ENCODE results near the gene ANK3.

Gene ANK3

GRCh38 chr10:60377955-60378354, 11.7 kb downstream of the ANK3 start:
- Mint-ChIP-seq H3K36me3 (ENCODE audit: low read depth) (no peaks in the 10 kb centered on the region), H3K4me3 (no peak overlapping the region), H3K27ac (no peak overlapping the region), H3K9me3 (no peaks in the 10 kb centered on the region), H3K4me1 (ENCODE audit: low read depth) (peaks cover 8% of the 10 kb centered on the region), H3K27me3 (no peaks in the 10 kb centered on the region)
- intact Hi-C loops (cut with micrococcal nuclease), result no loop called here

- intact Hi-C loops (cut with micrococcal nuclease), result no loop called here
- Mint-ChIP-seq H3K4me3 (no peak overlapping the region), H3K4me1 (ENCODE audit: low read depth) (peaks cover 8% of the 10 kb centered on the region), H3K9me3 (no peaks in the 10 kb centered on the region), H3K27me3 (no peaks in the 10 kb centered on the region), H3K27ac (no peak overlapping the region), H3K36me3 (ENCODE audit: low read depth) (no peaks in the 10 kb centered on the region)
Measured at GRCh38 chr10:60377042-60377352, 12.7 kb downstream of the ANK3 start.

- Mint-ChIP-seq H3K36me3 (ENCODE audit: low read depth) (no peaks in the 10 kb centered on the region), H3K27ac (no peak overlapping the region), H3K9me3 (no peaks in the 10 kb centered on the region), H3K27me3 (no peaks in the 10 kb centered on the region), H3K4me1 (ENCODE audit: low read depth) (peaks cover 8% of the 10 kb centered on the region), H3K4me3 (no peak overlapping the region)
- intact Hi-C loops (cut with micrococcal nuclease), result no loop called here
Measured at GRCh38 chr10:60376221-60377041, 13.2 kb downstream of the ANK3 start.

- H3K27ac Mint-ChIP-seq, result no peak overlapping the region
- intact Hi-C loops (cut with micrococcal nuclease), result no loop called here
- H3K9me3 Mint-ChIP-seq, result no peaks in the 10 kb centered on the region
- peaks cover 8% of the 10 kb centered on the region for H3K4me1 Mint-ChIP-seq (ENCODE audit: low read depth)
- H3K27me3 Mint-ChIP-seq, result no peaks in the 10 kb centered on the region
- H3K36me3 Mint-ChIP-seq (ENCODE audit: low read depth), result no peaks in the 10 kb centered on the region
- H3K4me3 Mint-ChIP-seq, result no peak overlapping the region
Measured at GRCh38 chr10:60375293-60376004, 14.2 kb downstream of the ANK3 start.

GRCh38 chr10:60374836-60375235, 14.8 kb downstream of the ANK3 start:
- intact Hi-C loops (cut with micrococcal nuclease), result no loop called here
- H3K27ac Mint-ChIP-seq, result no peak overlapping the region
- no peaks in the 10 kb centered on the region for H3K9me3 Mint-ChIP-seq
- H3K36me3 Mint-ChIP-seq (ENCODE audit: low read depth), result no peaks in the 10 kb centered on the region
- peaks cover 8% of the 10 kb centered on the region for H3K4me1 Mint-ChIP-seq (ENCODE audit: low read depth)
- no peaks in the 10 kb centered on the region for H3K27me3 Mint-ChIP-seq
- H3K4me3 Mint-ChIP-seq, result no peak overlapping the region

- H3K27ac Mint-ChIP-seq, result no peak overlapping the region
- H3K4me1 Mint-ChIP-seq (ENCODE audit: low read depth), result peaks cover 8% of the 10 kb centered on the region
- intact Hi-C loops (cut with micrococcal nuclease), result no loop called here
- H3K27me3 Mint-ChIP-seq, result no peaks in the 10 kb centered on the region
- H3K9me3 Mint-ChIP-seq, result no peaks in the 10 kb centered on the region
- H3K36me3 Mint-ChIP-seq (ENCODE audit: low read depth), result no peaks in the 10 kb centered on the region
- H3K4me3 Mint-ChIP-seq, result no peak overlapping the region
Measured at GRCh38 chr10:60372436-60372835, 17.2 kb downstream of the ANK3 start.

GRCh38 chr10:60369547-60369930, 20.1 kb downstream of the ANK3 start:
- no peaks in the 10 kb centered on the region for H3K36me3 Mint-ChIP-seq (ENCODE audit: low read depth)
- H3K9me3 Mint-ChIP-seq, result no peaks in the 10 kb centered on the region
- no peak overlapping the region for H3K27ac Mint-ChIP-seq
- H3K4me3 Mint-ChIP-seq, result no peak overlapping the region
- peaks cover under 1% of the 10 kb centered on the region for H3K4me1 Mint-ChIP-seq (ENCODE audit: low read depth)
- no peaks in the 10 kb centered on the region for H3K27me3 Mint-ChIP-seq
- intact Hi-C loops (cut with micrococcal nuclease), result no loop called here

GRCh38 chr10:60368875-60369546, 20.7 kb downstream of the ANK3 start:
- Mint-ChIP-seq H3K9me3 (no peaks in the 10 kb centered on the region), H3K36me3 (ENCODE audit: low read depth) (no peaks in the 10 kb centered on the region), H3K4me3 (no peak overlapping the region), H3K27ac (no peak overlapping the region), H3K4me1 (ENCODE audit: low read depth) (no peaks in the 10 kb centered on the region), H3K27me3 (no peaks in the 10 kb centered on the region)
- intact Hi-C loops (cut with micrococcal nuclease), result no loop called here

GRCh38 chr10:60367901-60368300, 21.8 kb downstream of the ANK3 start:
- no peak overlapping the region for H3K27ac Mint-ChIP-seq
- H3K4me1 Mint-ChIP-seq (ENCODE audit: low read depth), result no peaks in the 10 kb centered on the region
- no peaks in the 10 kb centered on the region for H3K27me3 Mint-ChIP-seq
- intact Hi-C loops (cut with micrococcal nuclease), result no loop called here
- no peak overlapping the region for H3K4me3 Mint-ChIP-seq
- H3K9me3 Mint-ChIP-seq, result no peaks in the 10 kb centered on the region
- no peaks in the 10 kb centered on the region for H3K36me3 Mint-ChIP-seq (ENCODE audit: low read depth)

- no peaks in the 10 kb centered on the region for H3K4me1 Mint-ChIP-seq (ENCODE audit: low read depth)
- intact Hi-C loops (cut with micrococcal nuclease), result no loop called here
- H3K9me3 Mint-ChIP-seq, result no peaks in the 10 kb centered on the region
- H3K36me3 Mint-ChIP-seq (ENCODE audit: low read depth), result no peaks in the 10 kb centered on the region
- H3K4me3 Mint-ChIP-seq, result no peak overlapping the region
- H3K27ac Mint-ChIP-seq, result no peak overlapping the region
- H3K27me3 Mint-ChIP-seq, result no peaks in the 10 kb centered on the region
Measured at GRCh38 chr10:60367431-60367830, 22.2 kb downstream of the ANK3 start.

GRCh38 chr10:60367024-60367423, 22.7 kb downstream of the ANK3 start:
- H3K4me3 Mint-ChIP-seq, result no peak overlapping the region

GRCh38 chr10:60363187-60363586, 26.5 kb downstream of the ANK3 start:
- peaks cover 2% of the 10 kb centered on the region for H3K27me3 Mint-ChIP-seq
- no peaks in the 10 kb centered on the region for H3K9me3 Mint-ChIP-seq
- no peaks in the 10 kb centered on the region for H3K36me3 Mint-ChIP-seq (ENCODE audit: low read depth)
- no peak overlapping the region for H3K4me3 Mint-ChIP-seq
- intact Hi-C loops (cut with micrococcal nuclease), result no loop called here
- no peak overlapping the region for H3K27ac Mint-ChIP-seq
- no peaks in the 10 kb centered on the region for H3K4me1 Mint-ChIP-seq (ENCODE audit: low read depth)

More at GRCh38 chr10:60367024-60367423, 22.7 kb downstream of the ANK3 start:
- H3K9me3 Mint-ChIP-seq, result no peaks in the 10 kb centered on the region
- intact Hi-C loops (cut with micrococcal nuclease), result no loop called here
- H3K27me3 Mint-ChIP-seq, result no peaks in the 10 kb centered on the region
- H3K27ac Mint-ChIP-seq, result no peak overlapping the region
- no peaks in the 10 kb centered on the region for H3K4me1 Mint-ChIP-seq (ENCODE audit: low read depth)
- no peaks in the 10 kb centered on the region for H3K36me3 Mint-ChIP-seq (ENCODE audit: low read depth)

GRCh38 chr10:60362461-60362860, 27.2 kb downstream of the ANK3 start:
- H3K4me3 Mint-ChIP-seq, result no peak overlapping the region
- intact Hi-C loops (cut with micrococcal nuclease), result no loop called here
- H3K27me3 Mint-ChIP-seq, result peaks cover 2% of the 10 kb centered on the region
- H3K9me3 Mint-ChIP-seq, result no peaks in the 10 kb centered on the region
- H3K36me3 Mint-ChIP-seq (ENCODE audit: low read depth), result no peaks in the 10 kb centered on the region
- H3K27ac Mint-ChIP-seq, result no peak overlapping the region
- H3K4me1 Mint-ChIP-seq (ENCODE audit: low read depth), result no peaks in the 10 kb centered on the region

GRCh38 chr10:60359066-60359465, 30.6 kb downstream of the ANK3 start:
- Mint-ChIP-seq H3K4me3 (no peak overlapping the region), H3K36me3 (ENCODE audit: low read depth) (no peaks in the 10 kb centered on the region), H3K27me3 (peaks cover 2% of the 10 kb centered on the region), H3K4me1 (ENCODE audit: low read depth) (no peaks in the 10 kb centered on the region), H3K9me3 (no peaks in the 10 kb centered on the region), H3K27ac (no peak overlapping the region)
- intact Hi-C loops (cut with micrococcal nuclease), result no loop called here
